GM23338 (cell line): ENCODE measurements around the gene POLR2B. TPM values are rescaled to one million over a fixed set of nuclear protein-coding genes. Genes with fewer than 3 reads are reported as not detected.

Experiments used
- ATAC-seq: fragments of 200-7000 bp; cut with Tn5 transposase; 3 replicates; pipeline ENCODE4 v1.9.1; 2020
- DNase-seq: peaks from one replicate; pipeline ENCODE4 v3.0.0-alpha.2; 2015; ENCODE audit warnings: low spot score
- H2AFZ ChIP-seq: fragments of 200-600 bp; sonication (generic); 2 replicates; pipeline ENCODE4 v1.8.0; 2016; ENCODE audit warnings: antibody characterized with exemption, mild to moderate bottlenecking, moderate library complexity
- H3F3A ChIP-seq: fragments of 200-600 bp; sonication (generic); replicated peaks from 2 replicates; pipeline ENCODE4 v1.8.0; 2017; ENCODE audit warnings: antibody characterized with exemption, mixed run types, low read depth
- H3K27ac ChIP-seq: fragments of 200-600 bp; sonication (generic); 2 replicates; pipeline ENCODE4 v1.6.1; 2016; ENCODE audit warnings: low read depth
- H3K27me3 ChIP-seq: fragments of 200-600 bp; sonication (generic); 2 replicates; pipeline ENCODE4 v1.8.0; 2016; ENCODE audit warnings: mild to moderate bottlenecking, mixed run types, moderate library complexity; ENCODE audit not compliant: insufficient read depth
- H3K36me3 ChIP-seq: fragments of 200-600 bp; sonication (generic); 2 replicates; pipeline ENCODE4 v1.8.0; 2016; ENCODE audit warnings: mild to moderate bottlenecking; ENCODE audit not compliant: insufficient read depth
- H3K4me1 ChIP-seq: fragments of 200-600 bp; sonication (generic); 2 replicates; pipeline ENCODE4 v1.8.0; 2016; ENCODE audit warnings: mild to moderate bottlenecking, moderate library complexity; ENCODE audit not compliant: insufficient read depth
- H3K4me2 ChIP-seq: fragments of 200-600 bp; sonication (generic); 2 replicates; pipeline ENCODE4 v1.7.1; 2017; ENCODE audit warnings: mixed run types
- H3K4me3 ChIP-seq: fragments of 200-600 bp; sonication (generic); 2 replicates; pipeline ENCODE4 v1.6.1; 2016; ENCODE audit warnings: mixed run types
- H3K79me2 ChIP-seq: fragments of 200-600 bp; sonication (generic); replicated peaks from 2 replicates; pipeline ENCODE4 v1.8.0; 2017; ENCODE audit warnings: mild to moderate bottlenecking; ENCODE audit not compliant: insufficient read depth
- H3K9me2 ChIP-seq: fragments of 200-600 bp; sonication (generic); 2 replicates; pipeline ENCODE4 v1.8.0; 2017; ENCODE audit not compliant: insufficient read depth
- H4K20me1 ChIP-seq: fragments of 200-600 bp; sonication (generic); replicated peaks from 2 replicates; pipeline ENCODE4 v1.8.0; 2017; ENCODE audit warnings: mild to moderate bottlenecking; ENCODE audit not compliant: insufficient read depth
- H3K27ac Mint-ChIP-seq: 2 replicates; pipeline ENCODE4 v1.8.0; 2020; ENCODE audit warnings: inconsistent platforms, mild to moderate bottlenecking, moderate library complexity, mixed read lengths
- H3K27me3 Mint-ChIP-seq: 3 replicates; pipeline ENCODE4 v1.8.0; 2022; ENCODE audit warnings: low read depth, mild to moderate bottlenecking, moderate library complexity, mixed read lengths, inconsistent platforms; ENCODE audit not compliant: insufficient read depth, poor library complexity
- H3K36me3 Mint-ChIP-seq: 3 replicates; pipeline ENCODE4 v1.8.0; 2021; ENCODE audit warnings: low read depth, mild to moderate bottlenecking, inconsistent platforms, moderate library complexity, mixed read lengths
- H3K4me1 Mint-ChIP-seq: 3 replicates; pipeline ENCODE4 v1.8.0; 2020; ENCODE audit warnings: mild to moderate bottlenecking, inconsistent platforms, mixed read lengths
- H3K4me3 Mint-ChIP-seq: 3 replicates; pipeline ENCODE4 v1.8.0; 2021; ENCODE audit warnings: moderate library complexity, mild to moderate bottlenecking, inconsistent platforms, mixed read lengths
- H3K9me3 Mint-ChIP-seq: 3 replicates; pipeline ENCODE4 v1.8.0; 2020; ENCODE audit warnings: moderate library complexity, mild to moderate bottlenecking, inconsistent platforms, mixed read lengths
- CREB1 ChIP-seq: fragments of 250-450 bp; sonication (Bioruptor Pico); IDR thresholded peaks from 2 replicates; pipeline ENCODE4 v1.5.0; 2020; ENCODE audit warnings: low read depth, mild to moderate bottlenecking, moderate library complexity
- CTCF ChIP-seq, 2 experiments: fragments of 200-600 bp in 1 of 2; sonication (generic) in 1 of 2; conservative IDR thresholded peaks; 2 replicates each; pipeline versions ENCODE4 v1.5.1 to v1.6.1; 2016 to 2017; ENCODE audit warnings: antibody characterized with exemption in 2 of 2, low read depth in 2 of 2, mild to moderate bottlenecking in 2 of 2, moderate library complexity in 1 of 2
- ETS1 ChIP-seq: IDR thresholded peaks from 2 replicates; pipeline ENCODE4 v1.6.1; 2016; ENCODE audit warnings: antibody characterized with exemption
- EZH2 ChIP-seq: fragments of 200-600 bp; sonication (generic); IDR thresholded peaks from one replicate; pipeline ENCODE4 v1.8.0; 2017; ENCODE audit warnings: antibody characterized with exemption, mild to moderate bottlenecking, low read depth; ENCODE audit not compliant: unreplicated experiment
- EZH2phosphoT487 ChIP-seq: fragments of 200-600 bp; sonication (generic); IDR thresholded peaks from one replicate; pipeline ENCODE4 v1.8.1; 2018; ENCODE audit warnings: antibody characterized with exemption; ENCODE audit not compliant: unreplicated experiment
- JUNB ChIP-seq: IDR thresholded peaks from one replicate; pipeline ENCODE4 v1.6.1; 2016; ENCODE audit warnings: antibody characterized with exemption; ENCODE audit not compliant: unreplicated experiment
- NANOG ChIP-seq: IDR thresholded peaks from 2 replicates; pipeline ENCODE4 v1.6.1; 2016; ENCODE audit warnings: antibody characterized with exemption, borderline replicate concordance
- POLR2AphosphoS5 ChIP-seq: IDR thresholded peaks from 2 replicates; pipeline ENCODE4 v1.6.1; 2016; ENCODE audit warnings: antibody characterized with exemption, low read depth
- STAT1 ChIP-seq: IDR thresholded peaks from one replicate; pipeline ENCODE4 v1.6.1; 2016; ENCODE audit warnings: antibody characterized with exemption; ENCODE audit not compliant: unreplicated experiment
- ZNF114 ChIP-seq: fragments of 250-450 bp; sonication (Bioruptor Pico); IDR thresholded peaks from 2 replicates; pipeline ENCODE4 v1.5.0; 2020; ENCODE audit warnings: mild to moderate bottlenecking, moderate library complexity
- ZNF331 ChIP-seq: fragments of 250-450 bp; sonication (Bioruptor Pico); IDR thresholded peaks from 2 replicates; pipeline ENCODE4 v1.5.0; 2020; ENCODE audit warnings: low read depth, mild to moderate bottlenecking, moderate library complexity
- ZNF462 ChIP-seq: fragments of 250-450 bp; sonication (Bioruptor Pico); IDR thresholded peaks from 2 replicates; pipeline ENCODE4 v1.5.0; 2020; ENCODE audit warnings: mild to moderate bottlenecking, moderate library complexity
- polyA plus RNA-seq: library from polyadenylated mRNA; unstranded; fragments of >200 nt; fragmentation: Nextera tagmentation; extraction: Ambion mirVana; gene quantifications from 2 replicates; pipeline ENCODE4 v1.2.1, GENCODE V29; 2016
- total RNA-seq: library from RNA; depleted of rRNA; stranded (reverse); fragments of >200 nt; shearing (Covaris generic); gene quantifications from 2 replicates; pipeline ENCODE4 v1.2.3, GENCODE V29; 2014
- TF ChIP-seq, protein P1 (sequence below): IDR thresholded peaks from one replicate; pipeline ENCODE4 v1.6.1; 2018; ENCODE audit warnings: antibody characterized with exemption; ENCODE audit not compliant: unreplicated experiment

The POLR2B gene
- total and polyA plus RNA-seq, 2 experiments from 2014 or later, result 56.5 to 165 TPM

DNA sequence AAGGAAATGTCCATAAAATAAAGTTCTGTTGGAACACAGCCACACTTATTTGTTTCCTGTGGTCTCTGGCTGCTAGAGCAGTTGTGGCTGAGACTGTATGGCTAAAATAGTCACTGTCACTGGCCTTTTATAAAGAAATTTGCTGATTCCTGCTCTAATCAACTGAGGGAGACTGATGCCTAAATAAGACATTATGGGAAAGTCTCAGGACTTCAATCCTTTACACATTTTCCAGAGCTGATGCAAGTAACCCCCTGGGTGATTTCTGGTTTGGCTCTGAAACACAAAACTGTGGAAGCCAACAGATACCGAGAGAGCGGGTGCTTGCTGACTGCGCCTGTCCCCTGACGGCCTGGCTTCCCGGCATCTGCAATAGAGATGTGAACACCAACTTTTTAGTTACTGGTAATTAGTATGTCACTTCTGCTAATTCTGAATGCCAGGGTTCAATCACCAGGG is 64.0 kb downstream of the POLR2B start:
- ATAC-seq, result no peak
- Histone ChIP-seq H3K4me1 (no peaks in the 10 kb centered on the region), H3K27me3 (no peaks in the 10 kb centered on the region), H3K4me2 (no peak overlapping the region), H4K20me1 (no peaks in the 10 kb centered on the region), H3K4me3 (no peak overlapping the region), H3K9me2 (0 out of 2 replicates have a peak, but pooled peaks cover 3% of the 10 kb centered on the region), H3K79me2 (no peaks in the 10 kb centered on the region), H3K27ac (no peak overlapping the region), H3F3A (no peaks in the 10 kb centered on the region), H3K36me3 (no peaks in the 10 kb centered on the region), H2AFZ (no peak overlapping the region)
- H3K4me3 Mint-ChIP-seq, result no peak overlapping the region
- peaks cover 7% of the 10 kb centered on the region; the same call in 2 of the 3 replicates for H3K9me3 Mint-ChIP-seq
- H3K36me3 Mint-ChIP-seq, result no peaks in the 10 kb centered on the region
- H3K27ac Mint-ChIP-seq, result no peak overlapping the region
- peaks cover 3% of the 10 kb centered on the region for H3K27me3 Mint-ChIP-seq
- peaks cover 4% of the 10 kb centered on the region; the same call in 1 of the 3 replicates for H3K4me1 Mint-ChIP-seq
- DNase-seq, result no peak
- TF ChIP-seq ZNF462 (CRISPR knock-in tag), result no peak
- TF ChIP-seq STAT1, result no peak
- no peak for TF ChIP-seq ZNF114 (CRISPR knock-in tag)
- no peak for TF ChIP-seq EZH2phosphoT487
- TF ChIP-seq NANOG, result no peak
- TF ChIP-seq, protein P1, sequence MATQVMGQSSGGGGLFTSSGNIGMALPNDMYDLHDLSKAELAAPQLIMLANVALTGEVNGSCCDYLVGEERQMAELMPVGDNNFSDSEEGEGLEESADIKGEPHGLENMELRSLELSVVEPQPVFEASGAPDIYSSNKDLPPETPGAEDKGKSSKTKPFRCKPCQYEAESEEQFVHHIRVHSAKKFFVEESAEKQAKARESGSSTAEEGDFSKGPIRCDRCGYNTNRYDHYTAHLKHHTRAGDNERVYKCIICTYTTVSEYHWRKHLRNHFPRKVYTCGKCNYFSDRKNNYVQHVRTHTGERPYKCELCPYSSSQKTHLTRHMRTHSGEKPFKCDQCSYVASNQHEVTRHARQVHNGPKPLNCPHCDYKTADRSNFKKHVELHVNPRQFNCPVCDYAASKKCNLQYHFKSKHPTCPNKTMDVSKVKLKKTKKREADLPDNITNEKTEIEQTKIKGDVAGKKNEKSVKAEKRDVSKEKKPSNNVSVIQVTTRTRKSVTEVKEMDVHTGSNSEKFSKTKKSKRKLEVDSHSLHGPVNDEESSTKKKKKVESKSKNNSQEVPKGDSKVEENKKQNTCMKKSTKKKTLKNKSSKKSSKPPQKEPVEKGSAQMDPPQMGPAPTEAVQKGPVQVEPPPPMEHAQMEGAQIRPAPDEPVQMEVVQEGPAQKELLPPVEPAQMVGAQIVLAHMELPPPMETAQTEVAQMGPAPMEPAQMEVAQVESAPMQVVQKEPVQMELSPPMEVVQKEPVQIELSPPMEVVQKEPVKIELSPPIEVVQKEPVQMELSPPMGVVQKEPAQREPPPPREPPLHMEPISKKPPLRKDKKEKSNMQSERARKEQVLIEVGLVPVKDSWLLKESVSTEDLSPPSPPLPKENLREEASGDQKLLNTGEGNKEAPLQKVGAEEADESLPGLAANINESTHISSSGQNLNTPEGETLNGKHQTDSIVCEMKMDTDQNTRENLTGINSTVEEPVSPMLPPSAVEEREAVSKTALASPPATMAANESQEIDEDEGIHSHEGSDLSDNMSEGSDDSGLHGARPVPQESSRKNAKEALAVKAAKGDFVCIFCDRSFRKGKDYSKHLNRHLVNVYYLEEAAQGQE, result no peak
- no peak for TF ChIP-seq POLR2AphosphoS5
- TF ChIP-seq ZNF331 (CRISPR knock-in tag), result no peak
- no peak for TF ChIP-seq CTCF (conservative IDR thresholded peaks at IDR 0.05; ENCODE audit: low read depth in 2 of 2)
- TF ChIP-seq EZH2, result no peak
- no peak for TF ChIP-seq CREB1 (CRISPR knock-in tag)
- no peak for TF ChIP-seq JUNB
- TF ChIP-seq ETS1, result no peak
